C4-2B (cell line): ENCODE data around the gene GPC5.

Experiments used
- ZFX ChIP-seq: fragments of 450-650 bp; IDR thresholded peaks from 2 replicates; pipeline ENCODE4 v1.6.1; 2017
- TF ChIP-seq, protein P1 (sequence below): fragments of 450-650 bp; conservative IDR thresholded peaks from 2 replicates; pipeline ENCODE4 v1.5.1; 2017; ENCODE audit warnings: mild to moderate bottlenecking

DNA sequence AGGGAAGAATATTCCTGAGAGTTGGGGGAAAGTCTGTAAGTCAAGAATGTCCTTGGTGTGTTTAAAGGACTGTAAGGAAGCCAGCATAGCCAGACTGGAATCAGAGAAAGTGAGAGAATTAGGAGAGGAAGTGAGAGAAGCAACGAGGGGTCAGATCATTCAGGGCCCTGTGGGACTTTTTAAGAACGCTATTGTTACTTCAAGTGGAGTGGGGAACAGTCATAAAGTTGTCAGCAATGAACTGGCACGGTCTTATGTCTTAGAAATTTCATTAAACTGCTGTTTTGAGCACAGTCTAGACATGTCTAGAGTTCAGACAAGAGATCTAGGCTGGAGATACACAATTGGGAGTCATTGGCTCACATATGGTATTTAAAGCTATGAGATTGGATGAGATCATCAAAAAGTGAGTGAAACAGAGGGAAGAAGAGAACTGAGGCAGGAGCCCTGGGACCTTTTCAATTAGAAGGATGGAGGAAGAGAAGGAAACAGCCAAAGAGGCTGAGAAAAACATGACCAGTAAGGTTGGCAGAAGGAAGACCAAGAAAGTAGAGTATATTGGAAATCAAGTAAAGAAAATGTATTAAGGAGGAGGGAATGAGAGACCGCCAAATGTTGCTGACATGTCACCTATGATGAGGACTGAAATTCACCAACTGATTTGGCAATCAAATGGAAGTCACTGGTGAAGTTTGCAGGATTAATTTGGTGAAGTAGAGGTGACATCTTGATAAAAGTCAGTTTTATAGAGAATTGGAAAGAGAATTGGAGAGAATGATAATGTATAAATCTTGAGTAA lies 263.5 kb downstream of the GPC5 start:
- TF ChIP-seq, protein P1, sequence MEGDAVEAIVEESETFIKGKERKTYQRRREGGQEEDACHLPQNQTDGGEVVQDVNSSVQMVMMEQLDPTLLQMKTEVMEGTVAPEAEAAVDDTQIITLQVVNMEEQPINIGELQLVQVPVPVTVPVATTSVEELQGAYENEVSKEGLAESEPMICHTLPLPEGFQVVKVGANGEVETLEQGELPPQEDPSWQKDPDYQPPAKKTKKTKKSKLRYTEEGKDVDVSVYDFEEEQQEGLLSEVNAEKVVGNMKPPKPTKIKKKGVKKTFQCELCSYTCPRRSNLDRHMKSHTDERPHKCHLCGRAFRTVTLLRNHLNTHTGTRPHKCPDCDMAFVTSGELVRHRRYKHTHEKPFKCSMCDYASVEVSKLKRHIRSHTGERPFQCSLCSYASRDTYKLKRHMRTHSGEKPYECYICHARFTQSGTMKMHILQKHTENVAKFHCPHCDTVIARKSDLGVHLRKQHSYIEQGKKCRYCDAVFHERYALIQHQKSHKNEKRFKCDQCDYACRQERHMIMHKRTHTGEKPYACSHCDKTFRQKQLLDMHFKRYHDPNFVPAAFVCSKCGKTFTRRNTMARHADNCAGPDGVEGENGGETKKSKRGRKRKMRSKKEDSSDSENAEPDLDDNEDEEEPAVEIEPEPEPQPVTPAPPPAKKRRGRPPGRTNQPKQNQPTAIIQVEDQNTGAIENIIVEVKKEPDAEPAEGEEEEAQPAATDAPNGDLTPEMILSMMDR = no peak
- TF ChIP-seq ZFX = no peak
